Mesenteric fat pad (tissue), 1 donor: Measurements from ENCODE around the gene TRMT11. TPM values are rescaled to one million over a fixed set of nuclear protein-coding genes. Genes with fewer than 3 reads are reported as not detected.
"Not testable (repeated sequence)": the region's sequence is repeated elsewhere in the genome, so short reads cannot be mapped to it uniquely, and the experiment has no call there.

Experiments
- DNase-seq: peaks from one replicate; pipeline ENCODE4 v3.0.0-alpha.2; 2020; ENCODE audit warnings: low spot score
- long read RNA-seq: library from polyadenylated mRNA; unstranded; transcript quantifications from one replicate; pipeline ENCODE4 v2.0.0, GENCODE V29; 2020
- total RNA-seq: library from RNA; stranded (reverse); fragmentation: NEBNext Ultra II Directional; extraction: Animal tissue kit (Norgen Biotek cat#: 25700); gene quantifications from one replicate; pipeline ENCODE4 v1.2.1, GENCODE V29; 2021
- donor health status: DM: yes; HTN: yes; CAD: no.

The TRMT11 gene
- 15.5 TPM for total RNA-seq
- long read RNA-seq, transcript TRMT11-201 (13 exons, 1,565 nt): major isoform, 24 of 45 reads
- long read RNA-seq, partial matches to known transcripts: 4 of 45 reads
- long read RNA-seq, other reads (novel, unspliced or antisense): 16 of 45 reads

- peak; percentile 94 for DNase-seq
Observed at GRCh38 chr6:125986301-125987025, at the start of gene TRMT11. Gene TRMT11, plus strand, starts transcription at chr6:125986540. Its CDS starts 11 bp downstream, at chr6:125986551.

- no peak for DNase-seq
Observed at GRCh38 chr6:125939026-125939425, 47.3 kb upstream of the TRMT11 start.

- no peak for DNase-seq
Observed at GRCh38 chr6:125939791-125940190, 46.5 kb upstream of the TRMT11 start.

- DNase-seq: no peak
Observed at GRCh38 chr6:125940247-125941041, 45.9 kb upstream of the TRMT11 start.

GRCh38 chr6:125942672-125943527 lies 43.4 kb upstream of the TRMT11 start:
- no peak for DNase-seq

- DNase-seq: no peak
Observed at GRCh38 chr6:125943528-125944433, 42.6 kb upstream of the TRMT11 start.

GRCh38 chr6:125944434-125944816 lies 41.9 kb upstream of the TRMT11 start:
- no peak for DNase-seq

GRCh38 chr6:125944896-125945295 lies 41.4 kb upstream of the TRMT11 start:
- no peak for DNase-seq

- DNase-seq: no peak
Observed at GRCh38 chr6:125945378-125946141, 40.8 kb upstream of the TRMT11 start.

- DNase-seq: no peak
Observed at GRCh38 chr6:125947615-125948014, 38.7 kb upstream of the TRMT11 start.

- DNase-seq: no peak
Observed at GRCh38 chr6:125948455-125948854, 37.9 kb upstream of the TRMT11 start.

- no peak for DNase-seq
Observed at GRCh38 chr6:125949069-125949468, 37.3 kb upstream of the TRMT11 start.

GRCh38 chr6:125950293-125950692 lies 36.0 kb upstream of the TRMT11 start:
- DNase-seq: no peak

- not testable (repeated sequence) for DNase-seq
Observed at GRCh38 chr6:125950716-125951115, 35.6 kb upstream of the TRMT11 start.

- no peak for DNase-seq
Observed at GRCh38 chr6:125951323-125951722, 35.0 kb upstream of the TRMT11 start.

- DNase-seq: no peak
Observed at GRCh38 chr6:125952764-125953501, 33.4 kb upstream of the TRMT11 start.

GRCh38 chr6:125953502-125953875 lies 32.9 kb upstream of the TRMT11 start:
- DNase-seq: no peak

- no peak for DNase-seq
Observed at GRCh38 chr6:125954735-125955339, 31.5 kb upstream of the TRMT11 start.
